Measurements from ENCODE around the gene SMIM32.

- TF ChIP-seq CTCF (IDR thresholded peaks at IDR 0.05), result no peak
- TF ChIP-seq POLR2AphosphoS5 (IDR thresholded peaks at IDR 0.05), result no peak
- TF ChIP-seq POLR2A (IDR thresholded peaks at IDR 0.05), result no peak
Observed at GRCh38 chr5:136182618-136183017, 10.3 kb downstream of the SMIM32 start.
